IMR-90 (cell line): ENCODE measurements around the gene CPEB3. TPM values are rescaled to one million over a fixed set of nuclear protein-coding genes. Genes with fewer than 3 reads are reported as not detected.
A peak's percentile ranks its signal among the peaks of the same experiment; 100 is the strongest.

Experiments
- ATAC-seq: fragments of 200-7000 bp; cut with Tn5 transposase; 2 replicates; pipeline ENCODE4 v1.9.1; 2020; ENCODE audit warnings: low read depth, mild to moderate bottlenecking, moderate library complexity
- BruUV-seq: library from RNA; stranded (reverse); fragments of 400-500 nt; replicated peaks from 2 replicates; lab custom pipeline; 2021; lab: Mats Ljungman, UMichigan
- CTCF ChIA-PET: fragments of 300-600 bp; formaldehyde crosslinking; extraction: SDS; loops from one replicate; lab custom pipeline; 2021; ENCODE audit warnings: antibody characterized with exemption; lab: Yijun Ruan, JAX
- POLR2A ChIA-PET: fragments of 300-600 bp; sonication (Branson Sonifier 250); formaldehyde crosslinking; loops from one replicate; lab custom pipeline; 2022; ENCODE audit warnings: antibody characterized with exemption; ENCODE audit not compliant: unreplicated experiment; lab: Charles Lee
- DNase-seq: peaks from one replicate; pipeline ENCODE4 v3.0.0; 2013
- H2AFZ ChIP-seq: replicated peaks from 2 replicates; pipeline ENCODE3; 2013; ENCODE audit warnings: low read length, mild to moderate bottlenecking; ENCODE audit not compliant: poor library complexity
- H2AK5ac ChIP-seq: 2 replicates; pipeline ENCODE4 v1.6.1; 2013; ENCODE audit warnings: low read depth, low read length, inconsistent platforms
- H2AK9ac ChIP-seq: replicated peaks from 2 replicates; pipeline ENCODE3; 2013; ENCODE audit warnings: mild to moderate bottlenecking, low read depth, low read length, moderate library complexity; ENCODE audit not compliant: poor library complexity
- H2BK120ac ChIP-seq: 2 replicates; pipeline ENCODE4 v1.6.1; 2013; ENCODE audit warnings: low read depth, low read length, inconsistent platforms
- H2BK15ac ChIP-seq: 3 replicates; pipeline ENCODE4 v1.6.1; 2013; ENCODE audit warnings: low read depth, low read length, inconsistent platforms
- H2BK20ac ChIP-seq: 2 replicates; pipeline ENCODE4 v1.6.1; 2013; ENCODE audit warnings: low read depth, mild to moderate bottlenecking, inconsistent platforms, low read length, moderate library complexity
- H2BK5ac ChIP-seq: 2 replicates; pipeline ENCODE4 v1.6.1; 2013; ENCODE audit warnings: mild to moderate bottlenecking, low read depth, low read length, inconsistent platforms; ENCODE audit not compliant: poor library complexity, severe bottlenecking
- H3K14ac ChIP-seq: replicated peaks from 2 replicates; pipeline ENCODE4 v1.6.1; 2013; ENCODE audit warnings: low read depth, low read length, inconsistent platforms
- H3K18ac ChIP-seq: 2 replicates; pipeline ENCODE4 v1.6.1; 2013; ENCODE audit warnings: low read depth, low read length, control low read depth
- H3K23ac ChIP-seq: 2 replicates; pipeline ENCODE4 v1.6.1; 2013; ENCODE audit warnings: low read depth, low read length, inconsistent platforms
- H3K27ac ChIP-seq: 2 replicates; pipeline ENCODE4 v1.5.1; 2013; ENCODE audit warnings: mild to moderate bottlenecking, control low read depth, low read length; ENCODE audit not compliant: insufficient read depth
- H3K27me3 ChIP-seq: 2 replicates; pipeline ENCODE4 v1.6.1; 2013; ENCODE audit warnings: low read length; ENCODE audit not compliant: control insufficient read depth, insufficient read depth
- H3K36me3 ChIP-seq: 2 replicates; pipeline ENCODE4 v1.6.1; 2013; ENCODE audit warnings: low read length, mixed read lengths; ENCODE audit not compliant: control insufficient read depth, insufficient read depth
- H3K4ac ChIP-seq: 2 replicates; pipeline ENCODE4 v1.6.1; 2013; ENCODE audit warnings: low read depth, low read length, inconsistent platforms
- H3K4me1 ChIP-seq: 2 replicates; pipeline ENCODE4 v1.6.1; 2013; ENCODE audit warnings: low read length, mixed read lengths; ENCODE audit not compliant: control insufficient read depth, insufficient read depth
- H3K4me2 ChIP-seq: 2 replicates; pipeline ENCODE4 v1.6.1; 2013; ENCODE audit warnings: low read depth, mild to moderate bottlenecking, control low read depth, low read length, moderate library complexity
- H3K4me3 ChIP-seq: 2 replicates; pipeline ENCODE4 v1.5.1; 2013; ENCODE audit warnings: low read depth, mild to moderate bottlenecking, control low read depth, low read length, moderate library complexity; ENCODE audit not compliant: insufficient read depth
- H3K56ac ChIP-seq: 2 replicates; pipeline ENCODE4 v1.6.1; 2013; ENCODE audit warnings: low read length, inconsistent platforms; ENCODE audit not compliant: insufficient read depth; ENCODE audit errors: extremely low read depth
- H3K79me1 ChIP-seq, 2 experiments: 2 replicates each; pipeline ENCODE4 v1.6.1; 2013; ENCODE audit warnings: low read length in 2 of 2, inconsistent platforms in 1 of 2, low read depth in 1 of 2
- H3K9ac ChIP-seq: 2 replicates; pipeline ENCODE4 v1.6.1; 2013; ENCODE audit warnings: low read depth, low read length, control low read depth
- H3K9me1 ChIP-seq: 2 replicates; pipeline ENCODE4 v1.6.1; 2013; ENCODE audit warnings: low read length, inconsistent platforms; ENCODE audit not compliant: insufficient read depth
- H3K9me3 ChIP-seq: 2 replicates; pipeline ENCODE4 v1.6.1; 2013; ENCODE audit warnings: low read length; ENCODE audit not compliant: control insufficient read depth, insufficient read depth
- H4K20me1 ChIP-seq: 2 replicates; pipeline ENCODE4 v1.6.1; 2013; ENCODE audit warnings: low read length, inconsistent platforms; ENCODE audit not compliant: insufficient read depth
- H4K5ac ChIP-seq: 2 replicates; pipeline ENCODE4 v1.6.1; 2013; ENCODE audit warnings: mild to moderate bottlenecking, low read depth, low read length, control low read depth
- H4K8ac ChIP-seq, 2 experiments: 2 replicates each; pipeline ENCODE4 v1.6.1; 2013; ENCODE audit warnings: low read depth in 2 of 2, low read length in 2 of 2, control low read depth in 1 of 2, inconsistent platforms in 1 of 2
- H4K91ac ChIP-seq: 2 replicates; pipeline ENCODE4 v1.6.1; 2013; ENCODE audit warnings: low read depth, low read length, inconsistent platforms; ENCODE audit not compliant: insufficient read depth
- CEBPB ChIP-seq: IDR thresholded peaks from 2 replicates; pipeline ENCODE4 v1.6.1; 2012; ENCODE audit warnings: low read depth, low read length, improper control_type of control experiment
- RFX5 ChIP-seq: IDR thresholded peaks from 2 replicates; pipeline ENCODE4 v1.8.0; 2012; ENCODE audit warnings: low read depth, mild to moderate bottlenecking, low read length, moderate library complexity
- dilution Hi-C: fragments of 300-500 bp; cut with HindIII; formaldehyde crosslinking; loops from one replicate; pipeline ENCODE4 v1.14.3; 2018; ENCODE audit warnings: low sequenced_read_pairs; ENCODE audit not compliant: unreplicated experiment
- in situ Hi-C: fragments of 300-500 bp; cut with MboI; formaldehyde crosslinking; loops from 3 replicates; pipeline ENCODE4 v1.14.3; 2019; ENCODE audit warnings: low sequenced_read_pairs, inconsistent platforms, mixed read lengths
- intact Hi-C: fragments of 100-400 bp; cut with micrococcal nuclease; formaldehyde crosslinking; loops from 2 replicates; pipeline ENCODE4 v1.10.0; 2022
- polyA plus RNA-seq, 3 experiments: library from polyadenylated mRNA; depleted of rRNA; stranded (reverse); fragments of >200 nt; gene quantifications; 2 replicates each; pipeline ENCODE4 v1.2.3, GENCODE V29; 2012; ENCODE audit warnings: low replicate concordance in 1 of 3
- total RNA-seq: library from RNA; depleted of rRNA; stranded (reverse); fragments of >200 nt; gene quantifications from 2 replicates; pipeline ENCODE4 v1.2.3, GENCODE V29; 2012

Gene CPEB3
- total and polyA plus RNA-seq, 2 of the 4 experiments (the other 2 are of a cell fraction), result 0.18 to 0.36 TPM

DNA sequence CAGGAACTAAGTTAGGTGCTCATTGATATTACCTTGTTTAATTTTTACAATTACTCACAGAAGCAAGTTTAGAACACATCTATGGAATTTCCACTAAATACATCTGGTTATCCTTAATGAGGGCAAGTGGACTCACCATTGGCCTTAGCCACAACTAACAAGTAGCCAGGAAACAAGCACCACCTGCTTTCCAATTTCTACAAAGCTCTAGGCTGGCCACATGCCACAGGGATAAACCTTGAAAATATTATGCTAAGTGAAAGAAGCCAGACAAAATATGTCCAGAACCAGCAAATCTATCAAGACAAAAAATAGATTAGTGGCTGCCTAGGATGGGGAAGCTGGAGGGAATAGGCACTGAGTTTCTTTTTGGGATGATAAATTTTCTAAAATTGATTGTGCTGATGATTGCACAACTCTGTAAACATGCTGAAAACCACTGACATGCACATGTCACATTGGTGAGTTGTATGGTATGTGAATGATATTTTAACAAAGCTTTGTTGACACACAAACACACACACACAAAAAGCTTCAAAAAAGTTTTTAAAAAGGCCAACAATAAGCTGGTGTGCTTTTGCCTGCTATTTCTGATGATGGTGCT, 179.4 kb downstream of the CPEB3 start:
- Histone ChIP-seq H3K4me3 (no peak overlapping the region), H3K4me2 (no peak overlapping the region), H3K56ac (no peak overlapping the region), H3K18ac (no peak overlapping the region), H4K91ac (no peak overlapping the region), H3K14ac (no peak overlapping the region), H3K23ac (no peak overlapping the region), H2BK15ac (no peak overlapping the region), H3K9ac (no peak overlapping the region), H4K8ac (no peak overlapping the region), H3K36me3 (no peaks in the 10 kb centered on the region), H3K4ac (no peak overlapping the region), H2AK9ac (no peak overlapping the region), H2AFZ (no peak overlapping the region), H3K27me3 (no peaks in the 10 kb centered on the region), H4K20me1 (no peaks in the 10 kb centered on the region; the same call in 1 of the 2 replicates), H2BK5ac (no peak overlapping the region), H4K5ac (no peak overlapping the region), H2AK5ac (no peak overlapping the region), H3K9me1 (peaks cover 3% of the 10 kb centered on the region; the same call in 1 of the 2 replicates), H3K4me1 (peaks cover 5% of the 10 kb centered on the region), H2BK20ac (no peak overlapping the region), H3K27ac (no peak overlapping the region), H3K9me3 (no peaks in the 10 kb centered on the region), H2BK120ac (no peak overlapping the region), H3K79me1 (no peaks in the 10 kb centered on the region; a peak in 1 of 4 replicates)
- no TSS peak for BruUV-seq
- no peak for DNase-seq
- POLR2A ChIA-PET, result no interaction called here
- dilution Hi-C loops, result no loop called here
- CTCF ChIA-PET, result interaction anchor here (1.3 kb wide), 1 partner anchor 24 kb away, joined by 4 read pairs; no protein-coding TSS in a partner anchor
- TF ChIP-seq RFX5, result no peak
- TF ChIP-seq CEBPB, result peak; percentile 84
- intact Hi-C loops, result no loop called here
- no peak for ATAC-seq
- in situ Hi-C loops, result no loop called here
